ENCODE data around the gene KRTAP5-5. TPM values are rescaled to one million over a fixed set of nuclear protein-coding genes. Genes with fewer than 3 reads are reported as not detected.

KRTAP5-5 gene
- total and polyA plus RNA-seq, 2 donors (not counting 1 experiment from before 2014, with no cell fraction given) = not detected

- Mint-ChIP-seq H3K4me3 (no peak overlapping the region), H3K27me3 (peaks cover 33% of the 10 kb centered on the region), H3K4me1 (no peaks in the 10 kb centered on the region), H3K9me3 (ENCODE audit: insufficient read depth) (no peaks in the 10 kb centered on the region), H3K27ac (no peak overlapping the region)
- ChIA-PET CTCF (no interaction called here), POLR2A (no interaction called here)
- H3K4me3 ChIP-seq (ENCODE audit: control extremely low read depth in 1 of 5, extremely low read depth in 1 of 5, insufficient read depth in 1 of 5, low read depth in 2 of 5, low read length in 4 of 5) = no peak overlapping the region
- no peak for DNase-seq
- 86% methylated on average over 18 of the region's 21 CpGs for WGBS (ENCODE audit: insufficient coverage)
- H3K4me1 ChIP-seq (ENCODE audit: control insufficient read depth in 2 of 2, insufficient read depth in 2 of 2, low read length in 2 of 2) = no peaks in the 10 kb centered on the region
- H2AFZ ChIP-seq (ENCODE audit: insufficient read depth, low read depth, low read length, poor library complexity, severe bottlenecking) = no peak overlapping the region
- intact Hi-C loops (cut with micrococcal nuclease) = no loop called here
- H3K9ac ChIP-seq (ENCODE audit: low read length) = no peak overlapping the region
- H3K36me3 ChIP-seq (replicated peaks in 1 of 2; ENCODE audit: control extremely low read depth in 1 of 2, control insufficient read depth in 1 of 2, extremely low read depth in 1 of 2, insufficient read depth in 2 of 2, low read length in 1 of 2) = no peaks in the 10 kb centered on the region
- H4K20me1 ChIP-seq (ENCODE audit: control insufficient read depth, insufficient read depth, low read length, poor library complexity, severe bottlenecking) = no peaks in the 10 kb centered on the region
- H3K27me3 ChIP-seq (replicated peaks in 1 of 4; ENCODE audit: control extremely low read depth in 1 of 4, control insufficient read depth in 3 of 4, insufficient read depth in 4 of 4, low read length in 3 of 4) = peaks cover 0 to 7% (median 2%) of the 10 kb centered on the region in 4 experiments
- no peak overlapping the region for H3K4me2 ChIP-seq (replicated peaks; ENCODE audit: low read depth, low read length, poor library complexity, severe bottlenecking)
- H3K9me3 ChIP-seq (ENCODE audit: control extremely low read depth in 1 of 3, control insufficient read depth in 2 of 3, insufficient read depth in 1 of 3, low read length in 2 of 3) = peaks cover 0 to 9% (median 0%) of the 10 kb centered on the region in 3 donors
- H3K79me2 ChIP-seq (ENCODE audit: control insufficient read depth, insufficient read depth, low read length) = no peaks in the 10 kb centered on the region
- no peak for ATAC-seq (ENCODE audit: low read depth)
- TF ChIP-seq EZH2 (IDR thresholded peaks at IDR 0.05; ENCODE audit: borderline replicate concordance, insufficient read depth, low read depth, low read length, poor library complexity, severe bottlenecking) = no peak
- no peak for TF ChIP-seq CTCF (IDR thresholded peaks at IDR 0.05)
- H3K27ac ChIP-seq (ENCODE audit: low read length in 2 of 2) = no peak overlapping the region
Observed at GRCh38 chr11:1674173-1675131, 44.9 kb downstream of the KRTAP5-5 start.

All from B cell (primary cell).